NB4 (cell line): ENCODE data around the gene HSPA4.

Experiments
- DNase-seq: peaks from one replicate; pipeline ENCODE4 v3.0.0; 2010; ENCODE audit warnings: low read depth
- H3K4me3 ChIP-seq: one replicate; pipeline ENCODE4 v1.5.1; 2011; ENCODE audit warnings: mild to moderate bottlenecking, low read depth, low read length, moderate library complexity
- CTCF ChIP-seq: IDR thresholded peaks from one replicate; pipeline ENCODE4 v1.5.1; 2012; ENCODE audit warnings: low read depth, low read length
- MAX ChIP-seq: IDR thresholded peaks from 2 replicates; pipeline ENCODE4 v1.6.1; 2011; ENCODE audit warnings: low read depth, low read length
- MYC ChIP-seq: IDR thresholded peaks from 2 replicates; pipeline ENCODE4 v1.6.1; 2011; ENCODE audit warnings: low read depth, low read length
- POLR2A ChIP-seq: IDR thresholded peaks from 2 replicates; pipeline ENCODE4 v1.6.1; 2011; ENCODE audit warnings: mild to moderate bottlenecking; ENCODE audit not compliant: insufficient read length; ENCODE audit errors: extremely low read depth

Gene HSPA4

GRCh38 chr5:133154274-133155075, 102.7 kb downstream of the HSPA4 start:
- no peak overlapping the region for H3K4me3 ChIP-seq
- DNase-seq, result no peak
- TF ChIP-seq MYC (no peak), POLR2A (no peak), CTCF (no peak), MAX (no peak)

GRCh38 chr5:133155326-133155969, 103.6 kb downstream of the HSPA4 start:
- DNase-seq, result no peak
- no peak overlapping the region for H3K4me3 ChIP-seq
- TF ChIP-seq MYC, result no peak
- no peak for TF ChIP-seq MAX
- TF ChIP-seq CTCF, result no peak
- TF ChIP-seq POLR2A, result no peak
